Smooth muscle cell (in vitro differentiated cells): ENCODE measurements around the gene TRAPPC2L. TPM values are rescaled to one million over a fixed set of nuclear protein-coding genes. Genes with fewer than 3 reads are reported as not detected.

Source experiments
- DNase-seq: peaks from one replicate; lab custom pipeline; 2025; ENCODE audit not compliant: unreplicated experiment; lab: John Stamatoyannopoulos, UW
- H2AFZ ChIP-seq: fragments of 200-600 bp; sonication (generic); 2 replicates; pipeline ENCODE4 v1.6.0; 2016; ENCODE audit warnings: antibody characterized with exemption, low read depth, mild to moderate bottlenecking
- H3F3A ChIP-seq: fragments of 200-600 bp; sonication (generic); 2 replicates; pipeline ENCODE4 v1.6.0; 2017; ENCODE audit warnings: antibody characterized with exemption, low read depth
- H3K27ac ChIP-seq: fragments of 200-600 bp; sonication (generic); 2 replicates; pipeline ENCODE4 v1.5.1; 2016; ENCODE audit warnings: low read depth, mild to moderate bottlenecking
- H3K27me3 ChIP-seq: fragments of 200-600 bp; sonication (generic); 2 replicates; pipeline ENCODE4 v1.6.1; 2016; ENCODE audit warnings: low read depth, mild to moderate bottlenecking
- H3K36me3 ChIP-seq: fragments of 200-600 bp; sonication (generic); 2 replicates; pipeline ENCODE4 v1.5.1; 2016; ENCODE audit warnings: low read depth
- H3K4me1 ChIP-seq: fragments of 200-600 bp; sonication (generic); 2 replicates; pipeline ENCODE4 v1.5.1; 2016; ENCODE audit warnings: low read depth
- H3K4me2 ChIP-seq: fragments of 200-600 bp; sonication (generic); 2 replicates; pipeline ENCODE4 v1.6.0; 2016; ENCODE audit warnings: mild to moderate bottlenecking
- H3K4me3 ChIP-seq: fragments of 200-600 bp; sonication (generic); 2 replicates; pipeline ENCODE4 v1.5.1; 2016; ENCODE audit warnings: mild to moderate bottlenecking
- H3K79me2 ChIP-seq: fragments of 200-600 bp; sonication (generic); 2 replicates; pipeline ENCODE4 v1.6.0; 2016; ENCODE audit warnings: low read depth, mild to moderate bottlenecking
- H3K9ac ChIP-seq: fragments of 200-600 bp; sonication (generic); 2 replicates; pipeline ENCODE4 v1.6.0; 2016; ENCODE audit warnings: low read depth
- H3K9me3 ChIP-seq: fragments of 200-600 bp; sonication (generic); replicated peaks from 2 replicates; pipeline ENCODE4 v1.5.1; 2016; ENCODE audit warnings: low read depth
- H4K20me1 ChIP-seq: fragments of 200-600 bp; sonication (generic); 2 replicates; pipeline ENCODE4 v1.6.0; 2016; ENCODE audit warnings: low read depth
- WGBS: methylation state at CpG from one replicate; pipeline ENCODE4 v1.1.7; 2016; ENCODE audit warnings: low lambda C conversion rate; 5-methylcytosine and 5-hydroxymethylcytosine counted together
- polyA plus RNA-seq: library from polyadenylated mRNA; unstranded; fragments of >200 nt; fragmentation: Nextera tagmentation; extraction: Ambion mirVana; gene quantifications from 2 replicates; pipeline ENCODE4 v1.2.1, GENCODE V29; 2016
- total RNA-seq: library from RNA; depleted of rRNA; stranded (reverse); fragments of >200 nt; gene quantifications from 2 replicates; pipeline ENCODE4 v1.2.3, GENCODE V29; 2014
- TF ChIP-seq, protein P1 (sequence below): fragments of 200-600 bp; sonication (generic); IDR thresholded peaks from 2 replicates; pipeline ENCODE4 v1.5.1; 2017; ENCODE audit warnings: borderline replicate concordance, mild to moderate bottlenecking, antibody characterized with exemption; ENCODE audit not compliant: insufficient read depth, poor library complexity, severe bottlenecking

Gene TRAPPC2L
- total and polyA plus RNA-seq, 2 experiments from 2014 or later, result 17.9 to 125 TPM

DNA sequence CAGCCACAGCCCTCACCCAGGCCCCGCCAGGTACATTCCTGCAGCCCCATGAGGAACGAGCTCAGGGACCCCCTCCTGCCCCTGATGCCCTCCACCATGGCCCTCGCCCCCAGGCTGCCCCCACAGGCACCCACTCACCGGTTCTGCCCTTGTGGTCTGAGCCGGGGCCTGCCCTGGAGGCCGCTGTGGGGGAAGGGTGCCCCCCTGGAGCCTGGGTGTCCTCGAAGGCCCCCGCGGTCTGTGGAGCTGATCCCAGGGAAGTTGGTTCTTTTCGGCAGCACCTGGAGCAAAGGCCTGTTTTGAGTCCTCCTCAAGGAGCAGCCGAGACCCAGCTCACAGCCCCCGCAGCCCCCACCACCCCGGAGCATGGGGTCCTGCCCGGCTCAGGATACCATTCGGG is 7.2 kb downstream of the TRAPPC2L start:
- 96% methylated on average over 14 of the region's 15 CpGs for WGBS
- no peak overlapping the region for H3K9ac ChIP-seq
- no peaks in the 10 kb centered on the region for H3F3A ChIP-seq
- H3K79me2 ChIP-seq, result no peaks in the 10 kb centered on the region
- no peak overlapping the region for H2AFZ ChIP-seq
- H3K27me3 ChIP-seq, result no peaks in the 10 kb centered on the region
- H4K20me1 ChIP-seq, result no peaks in the 10 kb centered on the region
- no peak overlapping the region for H3K27ac ChIP-seq
- no peaks in the 10 kb centered on the region for H3K9me3 ChIP-seq
- H3K4me3 ChIP-seq, result no peak overlapping the region
- no peak for DNase-seq
- no peak overlapping the region for H3K4me2 ChIP-seq
- TF ChIP-seq, protein P1, sequence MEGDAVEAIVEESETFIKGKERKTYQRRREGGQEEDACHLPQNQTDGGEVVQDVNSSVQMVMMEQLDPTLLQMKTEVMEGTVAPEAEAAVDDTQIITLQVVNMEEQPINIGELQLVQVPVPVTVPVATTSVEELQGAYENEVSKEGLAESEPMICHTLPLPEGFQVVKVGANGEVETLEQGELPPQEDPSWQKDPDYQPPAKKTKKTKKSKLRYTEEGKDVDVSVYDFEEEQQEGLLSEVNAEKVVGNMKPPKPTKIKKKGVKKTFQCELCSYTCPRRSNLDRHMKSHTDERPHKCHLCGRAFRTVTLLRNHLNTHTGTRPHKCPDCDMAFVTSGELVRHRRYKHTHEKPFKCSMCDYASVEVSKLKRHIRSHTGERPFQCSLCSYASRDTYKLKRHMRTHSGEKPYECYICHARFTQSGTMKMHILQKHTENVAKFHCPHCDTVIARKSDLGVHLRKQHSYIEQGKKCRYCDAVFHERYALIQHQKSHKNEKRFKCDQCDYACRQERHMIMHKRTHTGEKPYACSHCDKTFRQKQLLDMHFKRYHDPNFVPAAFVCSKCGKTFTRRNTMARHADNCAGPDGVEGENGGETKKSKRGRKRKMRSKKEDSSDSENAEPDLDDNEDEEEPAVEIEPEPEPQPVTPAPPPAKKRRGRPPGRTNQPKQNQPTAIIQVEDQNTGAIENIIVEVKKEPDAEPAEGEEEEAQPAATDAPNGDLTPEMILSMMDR, result no peak
- H3K4me1 ChIP-seq, result no peaks in the 10 kb centered on the region
- no peaks in the 10 kb centered on the region for H3K36me3 ChIP-seq

DNA sequence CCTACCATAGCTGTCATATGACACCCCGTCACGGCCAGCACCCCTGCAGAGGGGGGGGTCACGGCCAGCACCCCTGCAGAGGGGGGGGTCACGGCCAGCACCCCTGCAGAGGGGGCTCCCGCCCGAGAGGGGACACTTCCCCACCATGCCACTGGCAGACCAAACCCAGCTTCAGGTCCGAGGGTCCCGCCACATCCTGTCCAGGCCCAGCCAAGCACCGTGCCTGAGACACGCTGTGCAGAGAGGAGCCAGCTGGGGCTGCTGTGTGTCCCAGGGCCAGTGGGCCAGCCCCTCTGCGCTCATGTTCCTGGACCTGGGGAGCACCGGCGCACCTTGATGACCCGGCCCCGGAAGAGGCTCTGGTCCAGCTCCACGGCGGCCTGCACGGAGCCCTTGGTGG is 7.6 kb downstream of the TRAPPC2L start:
- Histone ChIP-seq H3K9ac (no peak overlapping the region), H3K27ac (no peak overlapping the region), H3K9me3 (no peaks in the 10 kb centered on the region), H3K4me2 (no peak overlapping the region), H4K20me1 (no peaks in the 10 kb centered on the region), H3K79me2 (no peaks in the 10 kb centered on the region), H2AFZ (no peak overlapping the region), H3K4me3 (no peak overlapping the region), H3K27me3 (no peaks in the 10 kb centered on the region), H3F3A (no peaks in the 10 kb centered on the region), H3K4me1 (no peaks in the 10 kb centered on the region), H3K36me3 (no peaks in the 10 kb centered on the region)
- TF ChIP-seq, protein P1, result no peak
- WGBS, result 91% methylated on average over 17 of the region's 18 CpGs
- DNase-seq, result no peak

DNA sequence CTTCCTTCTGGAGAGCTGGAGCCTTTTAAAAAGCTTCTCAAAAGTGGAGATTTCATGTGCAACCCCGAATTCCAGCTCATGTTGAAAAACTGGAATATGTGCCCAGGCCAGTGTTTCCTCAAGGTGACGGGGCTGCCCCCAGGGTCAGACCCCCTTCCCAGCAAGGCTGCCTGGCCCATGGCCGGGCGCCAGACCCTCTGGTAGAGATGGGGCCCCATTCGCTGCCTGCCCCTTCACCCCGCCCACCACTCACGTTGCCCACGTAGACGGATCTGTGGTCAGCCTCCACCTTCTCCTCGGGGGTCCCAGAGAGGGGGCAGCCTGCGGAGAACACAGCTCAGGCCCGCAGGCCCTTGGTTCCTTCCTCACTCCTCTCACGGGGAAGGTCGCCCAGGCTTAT is 8.4 kb downstream of the TRAPPC2L start:
- H3K79me2 ChIP-seq, result no peaks in the 10 kb centered on the region
- no peak overlapping the region for H3K9ac ChIP-seq
- no peaks in the 10 kb centered on the region for H3F3A ChIP-seq
- no peaks in the 10 kb centered on the region for H3K9me3 ChIP-seq
- no peaks in the 10 kb centered on the region for H3K27me3 ChIP-seq
- H2AFZ ChIP-seq, result no peak overlapping the region
- DNase-seq, result no peak
- no peak overlapping the region for H3K4me3 ChIP-seq
- no peaks in the 10 kb centered on the region for H3K36me3 ChIP-seq
- no peaks in the 10 kb centered on the region for H4K20me1 ChIP-seq
- H3K27ac ChIP-seq, result no peak overlapping the region
- WGBS, result 92% methylated on average over 13 of the region's 14 CpGs
- TF ChIP-seq, protein P1, result no peak
- H3K4me1 ChIP-seq, result no peaks in the 10 kb centered on the region
- no peak overlapping the region for H3K4me2 ChIP-seq

DNA sequence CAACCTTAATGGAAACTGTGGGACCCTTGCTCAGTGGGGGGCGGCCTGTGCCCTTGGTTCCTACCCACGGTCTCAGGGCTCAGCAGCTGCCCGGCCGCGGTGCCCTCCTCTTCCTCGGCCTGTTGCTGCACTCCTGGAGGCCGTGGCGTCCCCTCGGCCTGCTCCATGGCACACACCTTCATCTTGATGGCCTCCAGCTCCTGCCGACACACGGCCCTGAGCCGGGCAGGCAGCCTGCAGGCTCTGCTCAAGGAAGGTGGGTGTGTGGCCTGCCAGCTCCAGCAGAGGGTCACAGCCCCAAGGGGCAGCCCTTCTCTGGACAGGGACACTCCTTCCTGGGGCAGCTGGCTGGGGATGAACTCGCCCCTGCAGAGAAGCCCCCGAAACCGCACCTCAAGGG is 8.8 kb downstream of the TRAPPC2L start:
- no peak overlapping the region for H3K9ac ChIP-seq
- H3K9me3 ChIP-seq, result no peaks in the 10 kb centered on the region
- H4K20me1 ChIP-seq, result no peaks in the 10 kb centered on the region
- 92% methylated on average over 15 of the region's 15 CpGs for WGBS
- no peaks in the 10 kb centered on the region for H3K4me1 ChIP-seq
- DNase-seq, result no peak
- no peaks in the 10 kb centered on the region for H3K27me3 ChIP-seq
- H3K4me2 ChIP-seq, result no peak overlapping the region
- H3F3A ChIP-seq, result no peaks in the 10 kb centered on the region
- H3K27ac ChIP-seq, result no peak overlapping the region
- TF ChIP-seq, protein P1, result no peak
- no peak overlapping the region for H2AFZ ChIP-seq
- H3K4me3 ChIP-seq, result no peak overlapping the region
- H3K36me3 ChIP-seq, result no peaks in the 10 kb centered on the region
- no peaks in the 10 kb centered on the region for H3K79me2 ChIP-seq
